Peyer's patch (tissue), 4 donors: ENCODE results near the gene PEAK1.

Experiments used
- POLR2A ChIP-seq, 2 donors: fragments of 450-650 bp; IDR thresholded peaks; one replicate each; pipeline ENCODE4 v1.5.1; 2017; ENCODE audit warnings: antibody characterized with exemption in 2 of 2, mild to moderate bottlenecking in 2 of 2, moderate library complexity in 2 of 2
- TF ChIP-seq, protein P1 (sequence below), 6 experiments: fragments of 450-650 bp in 4 of 6; fragments of 200-600 bp in 2 of 6; sonication (generic) in 1 of 6; IDR thresholded peaks; one replicate each; pipeline ENCODE4 v1.5.1; 2017 to 2019; ENCODE audit warnings: antibody characterized with exemption in 6 of 6, mild to moderate bottlenecking in 3 of 6, moderate library complexity in 1 of 6

DNA sequence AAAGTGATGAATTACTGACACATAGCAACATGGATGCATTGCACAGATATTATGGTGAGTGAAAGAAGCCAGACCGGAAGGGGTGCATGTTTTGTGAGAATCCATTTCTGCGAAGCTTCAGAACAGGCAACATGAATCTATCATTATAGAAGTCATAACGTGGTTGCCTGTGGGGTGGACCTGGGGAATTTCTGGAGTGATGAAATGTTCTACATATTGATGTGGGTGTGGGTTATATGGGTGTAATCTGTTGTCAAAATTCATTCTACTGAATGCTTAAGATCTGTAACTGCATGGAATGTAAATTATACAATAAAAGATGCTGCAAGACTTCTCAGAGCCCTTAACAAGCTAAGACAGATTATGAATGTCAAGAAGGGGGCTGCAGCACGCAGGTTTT lies 323.8 kb downstream of the PEAK1 start:
- TF ChIP-seq POLR2A (IDR thresholded peaks at IDR 0.05), result no peak
- TF ChIP-seq, protein P1, sequence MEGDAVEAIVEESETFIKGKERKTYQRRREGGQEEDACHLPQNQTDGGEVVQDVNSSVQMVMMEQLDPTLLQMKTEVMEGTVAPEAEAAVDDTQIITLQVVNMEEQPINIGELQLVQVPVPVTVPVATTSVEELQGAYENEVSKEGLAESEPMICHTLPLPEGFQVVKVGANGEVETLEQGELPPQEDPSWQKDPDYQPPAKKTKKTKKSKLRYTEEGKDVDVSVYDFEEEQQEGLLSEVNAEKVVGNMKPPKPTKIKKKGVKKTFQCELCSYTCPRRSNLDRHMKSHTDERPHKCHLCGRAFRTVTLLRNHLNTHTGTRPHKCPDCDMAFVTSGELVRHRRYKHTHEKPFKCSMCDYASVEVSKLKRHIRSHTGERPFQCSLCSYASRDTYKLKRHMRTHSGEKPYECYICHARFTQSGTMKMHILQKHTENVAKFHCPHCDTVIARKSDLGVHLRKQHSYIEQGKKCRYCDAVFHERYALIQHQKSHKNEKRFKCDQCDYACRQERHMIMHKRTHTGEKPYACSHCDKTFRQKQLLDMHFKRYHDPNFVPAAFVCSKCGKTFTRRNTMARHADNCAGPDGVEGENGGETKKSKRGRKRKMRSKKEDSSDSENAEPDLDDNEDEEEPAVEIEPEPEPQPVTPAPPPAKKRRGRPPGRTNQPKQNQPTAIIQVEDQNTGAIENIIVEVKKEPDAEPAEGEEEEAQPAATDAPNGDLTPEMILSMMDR (IDR thresholded peaks at IDR 0.05), result no peak
